ENCODE data around the gene TMEM141.

DNA sequence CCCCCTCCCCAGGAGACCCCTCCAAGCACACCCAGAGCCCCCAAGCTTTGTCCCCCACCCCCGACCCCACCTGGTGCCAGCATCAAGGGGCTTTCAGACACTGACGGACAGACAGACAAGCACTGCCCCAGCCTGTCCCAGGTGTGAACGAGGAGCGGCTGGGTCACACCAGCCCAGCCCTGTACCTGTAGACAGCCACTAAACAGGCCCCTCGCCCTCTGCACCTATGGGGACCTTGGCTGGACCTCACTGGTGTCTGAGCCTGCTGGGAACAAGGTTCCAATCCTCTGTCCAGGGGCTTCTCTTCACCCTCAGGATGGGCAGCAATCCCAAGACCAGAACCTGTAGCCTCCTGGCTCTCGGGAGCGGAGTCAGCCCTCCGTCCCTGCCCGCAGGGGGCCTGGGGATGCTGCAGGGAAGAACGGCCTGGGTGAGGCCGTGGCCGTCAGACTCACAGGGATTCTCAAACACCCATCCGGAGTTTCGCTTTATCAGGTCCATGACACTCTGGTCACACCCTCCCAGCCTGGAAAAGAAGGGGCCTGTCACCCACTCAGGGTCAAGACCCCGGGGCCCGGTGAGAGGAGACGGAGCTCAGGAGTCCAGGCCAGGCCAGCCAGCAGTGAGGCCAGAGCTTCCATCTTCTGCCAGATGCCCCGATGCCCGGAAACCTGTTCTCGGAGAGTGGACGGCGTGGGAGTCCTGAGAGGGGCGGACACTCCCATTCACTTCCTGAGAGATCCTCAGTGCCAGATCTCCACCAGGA, 45.6 kb upstream of the TMEM141 start:
- TF ChIP-seq, protein P1, sequence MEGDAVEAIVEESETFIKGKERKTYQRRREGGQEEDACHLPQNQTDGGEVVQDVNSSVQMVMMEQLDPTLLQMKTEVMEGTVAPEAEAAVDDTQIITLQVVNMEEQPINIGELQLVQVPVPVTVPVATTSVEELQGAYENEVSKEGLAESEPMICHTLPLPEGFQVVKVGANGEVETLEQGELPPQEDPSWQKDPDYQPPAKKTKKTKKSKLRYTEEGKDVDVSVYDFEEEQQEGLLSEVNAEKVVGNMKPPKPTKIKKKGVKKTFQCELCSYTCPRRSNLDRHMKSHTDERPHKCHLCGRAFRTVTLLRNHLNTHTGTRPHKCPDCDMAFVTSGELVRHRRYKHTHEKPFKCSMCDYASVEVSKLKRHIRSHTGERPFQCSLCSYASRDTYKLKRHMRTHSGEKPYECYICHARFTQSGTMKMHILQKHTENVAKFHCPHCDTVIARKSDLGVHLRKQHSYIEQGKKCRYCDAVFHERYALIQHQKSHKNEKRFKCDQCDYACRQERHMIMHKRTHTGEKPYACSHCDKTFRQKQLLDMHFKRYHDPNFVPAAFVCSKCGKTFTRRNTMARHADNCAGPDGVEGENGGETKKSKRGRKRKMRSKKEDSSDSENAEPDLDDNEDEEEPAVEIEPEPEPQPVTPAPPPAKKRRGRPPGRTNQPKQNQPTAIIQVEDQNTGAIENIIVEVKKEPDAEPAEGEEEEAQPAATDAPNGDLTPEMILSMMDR (IDR thresholded peaks at IDR 0.05), result no peak
- TF ChIP-seq POLR2A (IDR thresholded peaks at IDR 0.05) (no peak), POLR2AphosphoS5 (IDR thresholded peaks at IDR 0.05) (no peak)

Data from suprapubic skin (tissue), 4 donors.